Measurements from ENCODE around the gene KCNN3. TPM values are rescaled to one million over a fixed set of nuclear protein-coding genes. Genes with fewer than 3 reads are reported as not detected.

Gene KCNN3
- total and polyA plus RNA-seq, 2 donors (not counting 1 experiment from before 2014, with no cell fraction given) = 0.17 to 0.82 TPM

DNA sequence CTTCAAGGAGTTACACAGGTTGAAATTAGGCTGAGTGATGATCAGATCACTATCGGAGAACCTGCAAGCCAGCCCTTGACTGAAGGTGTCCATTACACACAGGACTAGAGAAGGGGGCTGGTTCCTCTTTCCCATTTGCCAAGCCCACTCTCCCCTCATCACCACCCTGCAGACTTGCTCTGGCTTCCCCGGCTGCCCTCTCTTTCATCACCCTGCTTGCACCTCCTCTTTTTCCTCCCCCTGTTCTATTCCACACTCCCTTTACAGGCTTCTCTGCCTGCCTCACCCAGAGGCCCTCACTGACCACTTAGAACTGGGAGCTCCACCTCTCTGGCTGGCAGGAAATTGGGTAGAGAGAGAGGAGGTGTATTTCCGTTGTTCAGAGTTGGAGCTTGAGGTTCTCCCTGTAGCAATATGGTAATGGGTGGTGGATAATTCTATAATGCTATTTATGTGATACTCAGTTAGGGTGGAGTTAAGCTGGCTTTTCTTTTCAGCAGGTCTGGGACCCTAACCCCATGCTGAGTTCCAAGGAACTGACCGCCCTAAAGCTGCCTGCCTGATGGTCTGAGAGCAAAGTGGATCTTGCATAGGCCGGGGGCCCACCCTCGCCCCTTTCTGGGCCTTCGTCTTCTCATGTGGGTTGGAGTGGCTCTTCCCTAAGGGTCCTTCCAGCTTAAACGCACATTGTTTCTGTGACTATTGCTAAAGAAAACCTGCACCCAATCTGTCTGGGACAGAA lies 150.3 kb downstream of the KCNN3 start:
- intact Hi-C loops (cut with micrococcal nuclease) = no loop called here
- Histone ChIP-seq H3K4me2 (replicated peaks; ENCODE audit: low read depth, low read length, poor library complexity, severe bottlenecking) (no peak overlapping the region), H3K9me3 (ENCODE audit: control extremely low read depth in 1 of 3, control insufficient read depth in 2 of 3, insufficient read depth in 1 of 3, low read length in 2 of 3) (no peaks in the 10 kb centered on the region), H3K4me3 (ENCODE audit: control extremely low read depth in 1 of 5, extremely low read depth in 1 of 5, insufficient read depth in 1 of 5, low read depth in 2 of 5, low read length in 4 of 5) (no peak overlapping the region), H3K9ac (ENCODE audit: low read length) (no peak overlapping the region), H2AFZ (ENCODE audit: insufficient read depth, low read depth, low read length, poor library complexity, severe bottlenecking) (no peak overlapping the region), H3K27me3 (replicated peaks in 1 of 4; ENCODE audit: control extremely low read depth in 1 of 4, control insufficient read depth in 3 of 4, insufficient read depth in 4 of 4, low read length in 3 of 4) (no peaks in the 10 kb centered on the region), H3K4me1 (ENCODE audit: control insufficient read depth in 2 of 2, insufficient read depth in 2 of 2, low read length in 2 of 2) (no peaks in the 10 kb centered on the region), H3K79me2 (ENCODE audit: control insufficient read depth, insufficient read depth, low read length) (no peaks in the 10 kb centered on the region), H4K20me1 (ENCODE audit: control insufficient read depth, insufficient read depth, low read length, poor library complexity, severe bottlenecking) (no peaks in the 10 kb centered on the region), H3K36me3 (replicated peaks in 1 of 2; ENCODE audit: control extremely low read depth in 1 of 2, control insufficient read depth in 1 of 2, extremely low read depth in 1 of 2, insufficient read depth in 2 of 2, low read length in 1 of 2) (no peaks in the 10 kb centered on the region), H3K27ac (ENCODE audit: low read length in 2 of 2) (no peak overlapping the region)
- peaks cover 6% of the 10 kb centered on the region for H3K4me1 Mint-ChIP-seq
- no peak for DNase-seq
- H3K27ac Mint-ChIP-seq = no peak overlapping the region
- CTCF ChIA-PET = interaction anchor here (0.6 to 1.6 kb wide), 2 partner anchors 159 to 1661 kb away, joined by 3 read pairs; no protein-coding TSS in a partner anchor
- TF ChIP-seq, protein P1, sequence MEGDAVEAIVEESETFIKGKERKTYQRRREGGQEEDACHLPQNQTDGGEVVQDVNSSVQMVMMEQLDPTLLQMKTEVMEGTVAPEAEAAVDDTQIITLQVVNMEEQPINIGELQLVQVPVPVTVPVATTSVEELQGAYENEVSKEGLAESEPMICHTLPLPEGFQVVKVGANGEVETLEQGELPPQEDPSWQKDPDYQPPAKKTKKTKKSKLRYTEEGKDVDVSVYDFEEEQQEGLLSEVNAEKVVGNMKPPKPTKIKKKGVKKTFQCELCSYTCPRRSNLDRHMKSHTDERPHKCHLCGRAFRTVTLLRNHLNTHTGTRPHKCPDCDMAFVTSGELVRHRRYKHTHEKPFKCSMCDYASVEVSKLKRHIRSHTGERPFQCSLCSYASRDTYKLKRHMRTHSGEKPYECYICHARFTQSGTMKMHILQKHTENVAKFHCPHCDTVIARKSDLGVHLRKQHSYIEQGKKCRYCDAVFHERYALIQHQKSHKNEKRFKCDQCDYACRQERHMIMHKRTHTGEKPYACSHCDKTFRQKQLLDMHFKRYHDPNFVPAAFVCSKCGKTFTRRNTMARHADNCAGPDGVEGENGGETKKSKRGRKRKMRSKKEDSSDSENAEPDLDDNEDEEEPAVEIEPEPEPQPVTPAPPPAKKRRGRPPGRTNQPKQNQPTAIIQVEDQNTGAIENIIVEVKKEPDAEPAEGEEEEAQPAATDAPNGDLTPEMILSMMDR (IDR thresholded peaks at IDR 0.05) = no peak
- no peak for TF ChIP-seq EZH2 (IDR thresholded peaks at IDR 0.05; ENCODE audit: borderline replicate concordance, insufficient read depth, low read depth, low read length, poor library complexity, severe bottlenecking)
- no peaks in the 10 kb centered on the region for H3K9me3 Mint-ChIP-seq (ENCODE audit: insufficient read depth)
- 94% methylated on average over 7 of the region's 8 CpGs for WGBS (ENCODE audit: insufficient coverage)
- H3K27me3 Mint-ChIP-seq = no peaks in the 10 kb centered on the region
- POLR2A ChIA-PET = no interaction called here
- no peak overlapping the region for H3K4me3 Mint-ChIP-seq
- no peak for ATAC-seq (ENCODE audit: low read depth)

DNA sequence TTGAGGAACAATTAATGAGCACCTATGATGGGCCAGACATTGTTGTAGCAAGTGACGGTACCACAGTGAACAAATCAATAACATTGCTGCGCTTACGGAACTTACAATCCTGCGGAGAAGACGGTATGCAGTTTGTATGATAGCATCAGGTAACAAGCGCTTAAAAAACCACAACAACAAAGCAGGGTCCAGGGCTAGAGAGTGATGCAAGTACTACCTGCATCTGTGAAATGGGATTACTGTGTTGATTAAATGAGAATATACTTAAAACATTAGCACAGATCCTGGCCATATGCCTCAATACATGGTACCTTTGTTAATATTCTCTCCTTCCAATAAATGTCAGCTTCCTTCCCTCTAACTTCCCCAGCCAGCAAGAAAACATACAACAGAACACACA lies 151.5 kb downstream of the KCNN3 start:
- CTCF ChIA-PET = interaction anchor here (0.5 kb wide), 1 partner anchor 173 kb away, joined by 3 read pairs; no protein-coding TSS in a partner anchor
- Histone ChIP-seq H2AFZ (ENCODE audit: insufficient read depth, low read depth, low read length, poor library complexity, severe bottlenecking) (no peak overlapping the region), H3K79me2 (ENCODE audit: control insufficient read depth, insufficient read depth, low read length) (no peaks in the 10 kb centered on the region), H3K36me3 (replicated peaks in 1 of 2; ENCODE audit: control extremely low read depth in 1 of 2, control insufficient read depth in 1 of 2, extremely low read depth in 1 of 2, insufficient read depth in 2 of 2, low read length in 1 of 2) (no peaks in the 10 kb centered on the region), H3K4me1 (ENCODE audit: control insufficient read depth in 2 of 2, insufficient read depth in 2 of 2, low read length in 2 of 2) (no peaks in the 10 kb centered on the region), H3K4me3 (ENCODE audit: control extremely low read depth in 1 of 5, extremely low read depth in 1 of 5, insufficient read depth in 1 of 5, low read depth in 2 of 5, low read length in 4 of 5) (no peak overlapping the region), H4K20me1 (ENCODE audit: control insufficient read depth, insufficient read depth, low read length, poor library complexity, severe bottlenecking) (no peaks in the 10 kb centered on the region), H3K9me3 (ENCODE audit: control extremely low read depth in 1 of 3, control insufficient read depth in 2 of 3, insufficient read depth in 1 of 3, low read length in 2 of 3) (no peaks in the 10 kb centered on the region), H3K4me2 (replicated peaks; ENCODE audit: low read depth, low read length, poor library complexity, severe bottlenecking) (no peak overlapping the region), H3K27ac (ENCODE audit: low read length in 2 of 2) (no peak overlapping the region), H3K27me3 (replicated peaks in 1 of 4; ENCODE audit: control extremely low read depth in 1 of 4, control insufficient read depth in 3 of 4, insufficient read depth in 4 of 4, low read length in 3 of 4) (no peaks in the 10 kb centered on the region), H3K9ac (ENCODE audit: low read length) (no peak overlapping the region)
- POLR2A ChIA-PET = no interaction called here
- intact Hi-C loops (cut with micrococcal nuclease) = no loop called here
- H3K4me3 Mint-ChIP-seq = no peak overlapping the region
- TF ChIP-seq, protein P1 (IDR thresholded peaks at IDR 0.05) = no peak
- no peak for TF ChIP-seq EZH2 (IDR thresholded peaks at IDR 0.05; ENCODE audit: borderline replicate concordance, insufficient read depth, low read depth, low read length, poor library complexity, severe bottlenecking)
- H3K27me3 Mint-ChIP-seq = no peaks in the 10 kb centered on the region
- DNase-seq = no peak
- H3K4me1 Mint-ChIP-seq = peaks cover 6% of the 10 kb centered on the region
- WGBS (ENCODE audit: insufficient coverage) = 95% methylated on average over 4 of the region's 6 CpGs
- no peak for ATAC-seq (ENCODE audit: low read depth)
- H3K9me3 Mint-ChIP-seq (ENCODE audit: insufficient read depth) = no peaks in the 10 kb centered on the region
- H3K27ac Mint-ChIP-seq = no peak overlapping the region

Data from B cell (primary cell).